ENCODE data around the gene SCN5A.

GRCh38 chr3:38561746-38562466, 87.6 kb downstream of the SCN5A start:
- TF ChIP-seq CTCF (conservative IDR thresholded peaks at IDR 0.05 in 1 of 2, IDR thresholded peaks at IDR 0.05 in 1 of 2; ENCODE audit: extremely low read depth in 1 of 2, insufficient read depth in 1 of 2, low read depth in 1 of 2, low read length in 2 of 2) (no peak), EZH2 (IDR thresholded peaks at IDR 0.05; ENCODE audit: borderline replicate concordance, low read length) (no peak)

Measured in mammary epithelial cell (primary cell).